HG02870 (cell line): ENCODE measurements around the gene PDZD4.

ENCODE experiments used
- ATAC-seq: cut with Tn5 transposase; IDR thresholded peaks from one replicate; pipeline ENCODE4 v1.9.1; 2021; ENCODE audit warnings: mild to moderate bottlenecking, moderate library complexity; ENCODE audit not compliant: unreplicated experiment

The PDZD4 gene

GRCh38 chrX:153867671-153868070 is 37.3 kb upstream of the PDZD4 start:
- ATAC-seq, result no peak

GRCh38 chrX:153867139-153867538 is 36.8 kb upstream of the PDZD4 start:
- no peak for ATAC-seq

- no peak for ATAC-seq
Measured at GRCh38 chrX:153866302-153867019, 36.1 kb upstream of the PDZD4 start.

- no peak for ATAC-seq
Measured at GRCh38 chrX:153865685-153866084, 35.3 kb upstream of the PDZD4 start.

- no peak for ATAC-seq
Measured at GRCh38 chrX:153865321-153865580, 34.9 kb upstream of the PDZD4 start.

- ATAC-seq, result no peak
Measured at GRCh38 chrX:153864561-153865320, 34.4 kb upstream of the PDZD4 start.

- no peak for ATAC-seq
Measured at GRCh38 chrX:153864101-153864500, 33.8 kb upstream of the PDZD4 start.

GRCh38 chrX:153863251-153863991 is 33.1 kb upstream of the PDZD4 start:
- no peak for ATAC-seq

GRCh38 chrX:153862369-153863250 is 32.3 kb upstream of the PDZD4 start:
- ATAC-seq, result no peak

- no peak for ATAC-seq
Measured at GRCh38 chrX:153861733-153862310, 31.5 kb upstream of the PDZD4 start.

GRCh38 chrX:153861151-153861550 is 30.8 kb upstream of the PDZD4 start:
- no peak for ATAC-seq

GRCh38 chrX:153857348-153857903 is 27.1 kb upstream of the PDZD4 start:
- no peak for ATAC-seq

GRCh38 chrX:153854702-153855101 is 24.4 kb upstream of the PDZD4 start:
- ATAC-seq, result no peak

- ATAC-seq, result no peak
Measured at GRCh38 chrX:153853902-153854267, 23.5 kb upstream of the PDZD4 start.

- ATAC-seq, result no peak
Measured at GRCh38 chrX:153853180-153853901, 23.0 kb upstream of the PDZD4 start.

GRCh38 chrX:153851981-153852380 is 21.6 kb upstream of the PDZD4 start:
- ATAC-seq, result no peak

- ATAC-seq, result no peak
Measured at GRCh38 chrX:153848325-153848724, 18.0 kb upstream of the PDZD4 start.

GRCh38 chrX:153845842-153846241 is 15.5 kb upstream of the PDZD4 start:
- no peak for ATAC-seq

GRCh38 chrX:153845195-153845594 is 14.9 kb upstream of the PDZD4 start:
- ATAC-seq, result no peak
